ENCODE data around the gene TMEM100.

TMEM100 gene

GRCh38 chr17:55722742-55723487, at the start of gene TMEM100:
Gene TMEM100 (minus strand): TSS chr17:55722864. CDS start chr17:55721070, 1,794 bp downstream.
- DNase-seq, result no peak

GRCh38 chr17:55772086-55772485, 49.4 kb upstream of the TMEM100 start:
- DNase-seq, result no peak

- DNase-seq, result peak; percentile 58
Observed at GRCh38 chr17:55770196-55770870, 47.7 kb upstream of the TMEM100 start.

GRCh38 chr17:55769625-55770000, 46.9 kb upstream of the TMEM100 start:
- DNase-seq, result no peak

GRCh38 chr17:55768936-55769624, 46.4 kb upstream of the TMEM100 start:
- DNase-seq, result no peak

GRCh38 chr17:55765472-55765871, 42.8 kb upstream of the TMEM100 start:
- no peak for DNase-seq

- DNase-seq, result no peak
Observed at GRCh38 chr17:55764610-55765009, 41.9 kb upstream of the TMEM100 start.

- no peak for DNase-seq
Observed at GRCh38 chr17:55763856-55764255, 41.2 kb upstream of the TMEM100 start.

GRCh38 chr17:55762086-55762858, 39.6 kb upstream of the TMEM100 start:
- no peak for DNase-seq

GRCh38 chr17:55760643-55761355, 38.1 kb upstream of the TMEM100 start:
- no peak for DNase-seq

- DNase-seq, result no peak
Observed at GRCh38 chr17:55758171-55758570, 35.5 kb upstream of the TMEM100 start.

- DNase-seq, result no peak
Observed at GRCh38 chr17:55757659-55758058, 35.0 kb upstream of the TMEM100 start.

- DNase-seq, result no peak
Observed at GRCh38 chr17:55756689-55757088, 34.0 kb upstream of the TMEM100 start.

GRCh38 chr17:55751720-55752250, 29.1 kb upstream of the TMEM100 start:
- DNase-seq, result no peak

- DNase-seq, result peak; percentile 49
Observed at GRCh38 chr17:55750750-55751657, 28.3 kb upstream of the TMEM100 start, which contains the start of gene PCTP. Gene PCTP (plus strand): TSS chr17:55751051. CDS start chr17:55751104, 53 bp downstream.

- no peak for DNase-seq
Observed at GRCh38 chr17:55749985-55750384, 27.3 kb upstream of the TMEM100 start.

GRCh38 chr17:55748841-55749240, 26.2 kb upstream of the TMEM100 start:
- DNase-seq, result no peak

- no peak for DNase-seq
Observed at GRCh38 chr17:55747209-55747608, 24.5 kb upstream of the TMEM100 start.

GRCh38 chr17:55746466-55746865, 23.8 kb upstream of the TMEM100 start:
- no peak for DNase-seq

GRCh38 chr17:55745258-55745657, 22.6 kb upstream of the TMEM100 start:
- DNase-seq, result no peak

All from COR-L47 (cell line).